GM21367 (cell line): ENCODE results near the gene PFDN4.

ENCODE experiments used
- ATAC-seq: cut with Tn5 transposase; IDR thresholded peaks from one replicate; pipeline ENCODE4 v1.9.1; 2021; ENCODE audit not compliant: unreplicated experiment

Gene PFDN4

GRCh38 chr20:54266844-54267243 lies 59.0 kb downstream of the PFDN4 start:
- no peak for ATAC-seq

GRCh38 chr20:54267483-54268003 lies 59.7 kb downstream of the PFDN4 start:
- no peak for ATAC-seq

GRCh38 chr20:54268941-54269340 lies 61.1 kb downstream of the PFDN4 start:
- no peak for ATAC-seq
